Gastrocnemius medialis (tissue), 4 donors: ENCODE results near the gene FEM1A. TPM values are rescaled to one million over a fixed set of nuclear protein-coding genes. Genes with fewer than 3 reads are reported as not detected.

ENCODE experiments used
- ATAC-seq, 2 donors: fragments of 150-250 bp; one replicate each; pipeline ENCODE4 v1.9.1; 2016
- DNase-seq, 2 donors: peaks; one replicate each; pipeline ENCODE4 v3.0.0-alpha.2; 2019
- H3K27ac ChIP-seq, 4 donors: fragments of 200-600 bp; sonication (generic); 1 replicate in 1 of 4; 2 replicates in 3 of 4; pipeline ENCODE4 v1.5.1; 2016 to 2018; ENCODE audit warnings: mild to moderate bottlenecking in 2 of 4, moderate library complexity in 1 of 4
- H3K27me3 ChIP-seq, 3 donors: fragments of 200-600 bp; sonication (generic) in 2 of 3; 1 replicate in 1 of 3; 2 replicates in 2 of 3; pipeline versions ENCODE4 v1.5.1 to v1.6.0; 2016 to 2019; ENCODE audit warnings: mild to moderate bottlenecking in 1 of 3, moderate library complexity in 1 of 3
- H3K36me3 ChIP-seq, 2 donors: fragments of 200-600 bp; sonication (generic) in 1 of 2; one replicate each; pipeline ENCODE4 v1.5.1; 2017 to 2018
- H3K4me1 ChIP-seq, 2 donors: fragments of 200-600 bp; sonication (generic) in 1 of 2; one replicate each; pipeline ENCODE4 v1.5.1; 2016 to 2017; ENCODE audit warnings: mild to moderate bottlenecking in 2 of 2
- H3K4me3 ChIP-seq, 4 donors: fragments of 200-600 bp; sonication (generic) in 3 of 4; 1 replicate in 1 of 4; 2 replicates in 3 of 4; pipeline ENCODE4 v1.5.1; 2016 to 2019; ENCODE audit warnings: mild to moderate bottlenecking in 2 of 4
- H3K9me3 ChIP-seq, 3 donors: fragments of 200-600 bp; sonication (generic) in 2 of 3; 1 replicate in 1 of 3; 2 replicates in 2 of 3; pipeline ENCODE4 v1.5.1; 2016 to 2019
- POLR2A ChIP-seq, 2 donors: fragments of 450-650 bp; IDR thresholded peaks; one replicate each; pipeline ENCODE4 v1.6.1; 2017; ENCODE audit warnings: antibody characterized with exemption in 2 of 2, mild to moderate bottlenecking in 2 of 2, moderate library complexity in 2 of 2
- in situ Hi-C, 4 donors: fragments of 200-750 bp; cut with MboI; loops; one replicate each; pipeline versions ENCODE4 v1.15.0 to v1.8.0; 2017; ENCODE audit warnings: low sequenced_read_pairs in 4 of 4
- intact Hi-C: fragments of 100-400 bp; cut with DNase I; formaldehyde crosslinking; loops from one replicate; pipeline ENCODE4 v1.15.1; 2023; ENCODE audit warnings: low total_unique reads
- total RNA-seq, 4 donors: library from RNA; depleted of rRNA; stranded (reverse); fragments of >200 nt; gene quantifications; one replicate each; pipeline versions ENCODE4 v1.1.0 to v1.2.3, GENCODE V29; 2016
- TF ChIP-seq, protein P1 (sequence below), 5 experiments: fragments of 450-650 bp in 3 of 5; fragments of 200-600 bp in 2 of 5; sonication (generic) in 2 of 5; IDR thresholded peaks in 4 of 5; conservative IDR thresholded peaks in 1 of 5; 1 replicate in 4 of 5; 2 replicates in 1 of 5; pipeline ENCODE4 v1.5.1; 2016 to 2019; ENCODE audit warnings: antibody characterized with exemption in 5 of 5, mild to moderate bottlenecking in 3 of 5, moderate library complexity in 3 of 5

The FEM1A gene
- total RNA-seq, 4 donors from 2014 or later, result 246 to 360 (median 300) TPM

DNA sequence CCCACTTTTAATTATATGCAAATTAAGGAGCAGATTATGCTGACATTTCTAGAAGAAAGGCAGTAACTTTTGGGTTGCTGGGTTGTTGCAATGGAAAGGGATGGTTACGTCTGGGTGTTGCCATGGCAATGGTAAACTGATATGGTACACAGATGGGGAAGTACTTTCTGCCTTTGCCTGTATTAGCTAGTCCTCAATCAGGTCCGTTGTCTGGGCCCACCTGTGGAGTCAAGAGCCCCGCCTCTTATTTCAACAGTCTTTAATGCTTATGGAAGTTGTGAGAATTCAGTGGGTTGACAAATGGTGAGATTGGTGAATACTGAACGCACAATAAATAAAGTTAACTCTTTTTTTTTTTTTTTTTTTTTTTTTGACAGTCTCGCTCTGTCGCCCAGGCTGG, 37.3 kb upstream of the FEM1A start:
- Histone ChIP-seq H3K4me1 (no peaks in the 10 kb centered on the region), H3K4me3 (no peak overlapping the region), H3K27ac (no peak overlapping the region), H3K36me3 (no peaks in the 10 kb centered on the region), H3K9me3 (no peaks in the 10 kb centered on the region), H3K27me3 (no peaks in the 10 kb centered on the region)
- no peak for ATAC-seq
- intact Hi-C loops, result no loop called here
- TF ChIP-seq POLR2A (IDR thresholded peaks at IDR 0.05), result no peak
- TF ChIP-seq, protein P1, sequence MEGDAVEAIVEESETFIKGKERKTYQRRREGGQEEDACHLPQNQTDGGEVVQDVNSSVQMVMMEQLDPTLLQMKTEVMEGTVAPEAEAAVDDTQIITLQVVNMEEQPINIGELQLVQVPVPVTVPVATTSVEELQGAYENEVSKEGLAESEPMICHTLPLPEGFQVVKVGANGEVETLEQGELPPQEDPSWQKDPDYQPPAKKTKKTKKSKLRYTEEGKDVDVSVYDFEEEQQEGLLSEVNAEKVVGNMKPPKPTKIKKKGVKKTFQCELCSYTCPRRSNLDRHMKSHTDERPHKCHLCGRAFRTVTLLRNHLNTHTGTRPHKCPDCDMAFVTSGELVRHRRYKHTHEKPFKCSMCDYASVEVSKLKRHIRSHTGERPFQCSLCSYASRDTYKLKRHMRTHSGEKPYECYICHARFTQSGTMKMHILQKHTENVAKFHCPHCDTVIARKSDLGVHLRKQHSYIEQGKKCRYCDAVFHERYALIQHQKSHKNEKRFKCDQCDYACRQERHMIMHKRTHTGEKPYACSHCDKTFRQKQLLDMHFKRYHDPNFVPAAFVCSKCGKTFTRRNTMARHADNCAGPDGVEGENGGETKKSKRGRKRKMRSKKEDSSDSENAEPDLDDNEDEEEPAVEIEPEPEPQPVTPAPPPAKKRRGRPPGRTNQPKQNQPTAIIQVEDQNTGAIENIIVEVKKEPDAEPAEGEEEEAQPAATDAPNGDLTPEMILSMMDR (IDR thresholded peaks at IDR 0.05 in 4 of 5, conservative IDR thresholded peaks at IDR 0.05 in 1 of 5), result no peak
- no peak for DNase-seq
- in situ Hi-C loops, result no loop called here

DNA sequence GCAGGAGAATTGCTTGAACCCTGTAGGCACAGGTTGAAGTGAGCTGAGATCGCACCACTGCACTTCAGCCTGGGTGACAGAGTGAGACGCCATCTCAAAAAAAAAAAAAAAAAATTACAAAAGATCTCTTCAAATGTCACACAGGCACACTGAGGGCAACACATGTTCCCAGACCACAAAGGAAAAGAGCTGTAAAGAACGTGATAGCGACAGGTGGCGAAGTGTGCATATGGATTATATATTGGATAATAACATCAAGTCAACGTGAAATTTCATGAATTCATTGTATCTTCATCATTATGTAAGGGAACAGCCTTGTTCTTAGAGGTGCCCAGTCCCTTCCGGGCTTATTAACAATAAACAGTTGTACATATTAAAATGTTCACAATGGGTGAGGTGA, 36.1 kb upstream of the FEM1A start:
- no peak for DNase-seq
- no peaks in the 10 kb centered on the region for H3K9me3 ChIP-seq
- intact Hi-C loops, result no loop called here

DNA sequence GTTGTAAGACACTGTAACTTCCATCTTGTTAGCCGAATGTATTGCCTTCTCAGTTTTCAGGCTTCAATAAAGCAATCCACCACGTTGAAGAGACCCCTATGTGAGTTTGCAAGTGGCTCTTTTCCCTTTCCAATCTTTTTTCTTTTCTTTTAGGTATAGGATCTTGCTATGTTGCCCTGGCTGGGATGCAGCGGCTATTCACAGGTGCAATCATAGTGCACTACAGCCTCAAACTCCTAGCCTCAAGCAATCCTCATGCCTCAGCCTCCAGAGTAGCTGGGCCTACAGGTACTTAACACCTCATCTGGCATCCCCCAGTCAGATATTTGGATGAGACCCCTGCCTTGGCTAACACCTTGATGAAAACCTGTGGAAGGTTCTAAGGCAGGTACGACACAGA, 33.5 kb upstream of the FEM1A start:
- Histone ChIP-seq H3K9me3 (no peaks in the 10 kb centered on the region), H3K27me3 (peaks cover 0 to 9% (median under 1%) of the 10 kb centered on the region in 3 donors), H3K27ac (no peak overlapping the region), H3K36me3 (no peaks in the 10 kb centered on the region), H3K4me1 (peaks cover 6 to 10% of the 10 kb centered on the region in 2 donors), H3K4me3 (no peak overlapping the region)
- ATAC-seq (no peak), DNase-seq (no peak)
- TF ChIP-seq POLR2A (IDR thresholded peaks at IDR 0.05), result no peak
- TF ChIP-seq, protein P1 (IDR thresholded peaks at IDR 0.05 in 4 of 5, conservative IDR thresholded peaks at IDR 0.05 in 1 of 5), result no peak
- in situ Hi-C loops, result no loop called here
- intact Hi-C loops, result no loop called here

More for the DNA sequence above, 36.1 kb upstream of the FEM1A start:
- TF ChIP-seq, protein P1 (IDR thresholded peaks at IDR 0.05 in 4 of 5, conservative IDR thresholded peaks at IDR 0.05 in 1 of 5), result no peak
- no peak for TF ChIP-seq POLR2A (IDR thresholded peaks at IDR 0.05)
- Histone ChIP-seq H3K4me3 (no peak overlapping the region), H3K27me3 (peaks cover 0 to 2% (median 0%) of the 10 kb centered on the region in 3 donors), H3K4me1 (peaks cover 6 to 10% of the 10 kb centered on the region in 2 donors), H3K27ac (no peak overlapping the region), H3K36me3 (no peaks in the 10 kb centered on the region)
- ATAC-seq, result no peak
- in situ Hi-C loops, result no loop called here

DNA sequence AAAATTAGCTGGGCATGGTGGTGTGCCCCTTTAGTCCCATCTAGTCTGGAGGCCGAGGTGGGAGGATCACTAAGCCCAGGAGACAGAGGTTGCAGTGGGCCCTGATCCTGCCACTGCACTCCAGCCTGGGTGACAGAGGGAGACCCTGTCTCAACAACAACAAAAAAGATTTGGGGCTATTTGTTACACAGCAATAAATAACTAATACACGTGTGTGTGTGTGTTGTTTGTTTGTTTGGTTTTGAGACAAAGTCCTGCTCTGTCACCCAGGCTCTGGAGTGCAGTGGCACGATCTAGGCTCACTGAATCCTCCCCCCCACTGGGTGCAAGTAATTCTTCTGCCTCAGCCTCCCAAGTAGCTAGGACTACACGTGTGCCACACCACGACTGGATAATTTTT, 32.9 kb upstream of the FEM1A start:
- Histone ChIP-seq H3K27me3 (peaks cover 0 to 14% (median 6%) of the 10 kb centered on the region in 3 donors), H3K36me3 (no peaks in the 10 kb centered on the region), H3K9me3 (no peaks in the 10 kb centered on the region), H3K4me3 (no peak overlapping the region), H3K4me1 (peaks cover 6 to 10% of the 10 kb centered on the region in 2 donors), H3K27ac (no peak overlapping the region)
- in situ Hi-C loops (no loop called here), intact Hi-C loops (no loop called here)
- DNase-seq (no peak), ATAC-seq (no peak)
- TF ChIP-seq, protein P1 (IDR thresholded peaks at IDR 0.05 in 4 of 5, conservative IDR thresholded peaks at IDR 0.05 in 1 of 5), result no peak
- TF ChIP-seq POLR2A (IDR thresholded peaks at IDR 0.05), result no peak
